NCI-H2107 treated with DMSO at 0.1 percent for 48 hours (cell line): ENCODE data around the gene RGS7.
A peak's percentile ranks its signal among the peaks of the same experiment; 100 is the strongest.
"Not testable (repeated sequence)": the region's sequence is repeated elsewhere in the genome, so short reads cannot be mapped to it uniquely, and the experiment has no call there.

Source experiments
- DNase-seq: peaks from one replicate; lab custom pipeline; 2025; ENCODE audit not compliant: unreplicated experiment; lab: John Stamatoyannopoulos, UW

The RGS7 gene

GRCh38 chr1:240800291-240800690 is 556.7 kb downstream of the RGS7 start:
- DNase-seq: no peak

GRCh38 chr1:240797050-240797449 is 560.0 kb downstream of the RGS7 start:
- no peak for DNase-seq

GRCh38 chr1:240794046-240794843 is 562.8 kb downstream of the RGS7 start:
- DNase-seq: no peak

- no peak for DNase-seq
Observed at GRCh38 chr1:240792915-240793529, 564.0 kb downstream of the RGS7 start.

GRCh38 chr1:240790856-240791255 is 566.1 kb downstream of the RGS7 start:
- no peak for DNase-seq

- no peak for DNase-seq
Observed at GRCh38 chr1:240786880-240787279, 570.1 kb downstream of the RGS7 start.

GRCh38 chr1:240784776-240785175 is 572.2 kb downstream of the RGS7 start:
- DNase-seq: no peak

GRCh38 chr1:240783728-240784137 is 573.3 kb downstream of the RGS7 start:
- not testable (repeated sequence) for DNase-seq

GRCh38 chr1:240776237-240776636 is 580.8 kb downstream of the RGS7 start:
- no peak for DNase-seq

GRCh38 chr1:240772131-240772530 is 584.9 kb downstream of the RGS7 start:
- no peak for DNase-seq

- no peak for DNase-seq
Observed at GRCh38 chr1:240771450-240771849, 585.6 kb downstream of the RGS7 start.

- peak; percentile 88 for DNase-seq
Observed at GRCh38 chr1:240768979-240769378, 588.0 kb downstream of the RGS7 start.

- no peak for DNase-seq
Observed at GRCh38 chr1:240766831-240767230, 590.2 kb downstream of the RGS7 start.

- no peak for DNase-seq
Observed at GRCh38 chr1:240765732-240766363, 591.2 kb downstream of the RGS7 start.

GRCh38 chr1:240763771-240764170 is 593.2 kb downstream of the RGS7 start:
- no peak for DNase-seq

- not testable (repeated sequence) for DNase-seq
Observed at GRCh38 chr1:240763095-240763494, 593.9 kb downstream of the RGS7 start.

- DNase-seq: not testable (repeated sequence)
Observed at GRCh38 chr1:240762471-240762987, 594.5 kb downstream of the RGS7 start.

- not testable (repeated sequence) for DNase-seq
Observed at GRCh38 chr1:240758777-240759176, 598.2 kb downstream of the RGS7 start.

- no peak for DNase-seq
Observed at GRCh38 chr1:240758296-240758695, 598.7 kb downstream of the RGS7 start.

- no peak for DNase-seq
Observed at GRCh38 chr1:240747907-240748306, 609.1 kb downstream of the RGS7 start.

GRCh38 chr1:240743705-240744104 is 613.3 kb downstream of the RGS7 start:
- DNase-seq: no peak

GRCh38 chr1:240739754-240740153 is 617.3 kb downstream of the RGS7 start:
- DNase-seq: no peak
